Measurements from ENCODE around the gene GARIN5A.

- TF ChIP-seq EZH2 (IDR thresholded peaks at IDR 0.05; ENCODE audit: borderline replicate concordance, low read depth, low read length) (no peak), ATF3 (IDR thresholded peaks at IDR 0.05) (no peak), ATF3 (CRISPR knock-in tag; conservative IDR thresholded peaks at IDR 0.05) (no peak), SNIP1 (IDR thresholded peaks at IDR 0.05; ENCODE audit: low read depth) (no peak), POLR2G (IDR thresholded peaks at IDR 0.05; ENCODE audit: low read depth, low read length) (no peak), ZNF23 (CRISPR knock-in tag; IDR thresholded peaks at IDR 0.05) (no peak), IRF1 (CRISPR knock-in tag; IDR thresholded peaks at IDR 0.05; ENCODE audit: borderline replicate concordance) (no peak), CTCF (IDR thresholded peaks at IDR 0.05 in 2 of 3, conservative IDR thresholded peaks at IDR 0.05 in 1 of 3; ENCODE audit: insufficient read depth in 2 of 3, low read depth in 1 of 3, low read length in 3 of 3) (no peak), RFX7 (CRISPR knock-in tag; IDR thresholded peaks at IDR 0.05) (no peak), YY1 (IDR thresholded peaks at IDR 0.05; ENCODE audit: borderline replicate concordance in 1 of 3, control insufficient read depth in 1 of 3, extremely low read depth in 1 of 3, insufficient read depth in 3 of 3, insufficient read length in 1 of 3, insufficient replicate concordance in 2 of 3, low read depth in 1 of 3, low read length in 2 of 3) (no peak), ATF1 (CRISPR knock-in tag; IDR thresholded peaks at IDR 0.05) (no peak), ATF1 (tag; IDR thresholded peaks at IDR 0.05) (no peak)
Measured at GRCh38 chr19:50495020-50495531, 18.4 kb upstream of the GARIN5A start.
